GM18868 (cell line): Measurements from ENCODE around the gene WDR46.

ENCODE experiments used
- ATAC-seq: cut with Tn5 transposase; IDR thresholded peaks from one replicate; pipeline ENCODE4 v1.9.1; 2021; ENCODE audit warnings: mild to moderate bottlenecking, moderate library complexity; ENCODE audit not compliant: unreplicated experiment

WDR46 gene

DNA sequence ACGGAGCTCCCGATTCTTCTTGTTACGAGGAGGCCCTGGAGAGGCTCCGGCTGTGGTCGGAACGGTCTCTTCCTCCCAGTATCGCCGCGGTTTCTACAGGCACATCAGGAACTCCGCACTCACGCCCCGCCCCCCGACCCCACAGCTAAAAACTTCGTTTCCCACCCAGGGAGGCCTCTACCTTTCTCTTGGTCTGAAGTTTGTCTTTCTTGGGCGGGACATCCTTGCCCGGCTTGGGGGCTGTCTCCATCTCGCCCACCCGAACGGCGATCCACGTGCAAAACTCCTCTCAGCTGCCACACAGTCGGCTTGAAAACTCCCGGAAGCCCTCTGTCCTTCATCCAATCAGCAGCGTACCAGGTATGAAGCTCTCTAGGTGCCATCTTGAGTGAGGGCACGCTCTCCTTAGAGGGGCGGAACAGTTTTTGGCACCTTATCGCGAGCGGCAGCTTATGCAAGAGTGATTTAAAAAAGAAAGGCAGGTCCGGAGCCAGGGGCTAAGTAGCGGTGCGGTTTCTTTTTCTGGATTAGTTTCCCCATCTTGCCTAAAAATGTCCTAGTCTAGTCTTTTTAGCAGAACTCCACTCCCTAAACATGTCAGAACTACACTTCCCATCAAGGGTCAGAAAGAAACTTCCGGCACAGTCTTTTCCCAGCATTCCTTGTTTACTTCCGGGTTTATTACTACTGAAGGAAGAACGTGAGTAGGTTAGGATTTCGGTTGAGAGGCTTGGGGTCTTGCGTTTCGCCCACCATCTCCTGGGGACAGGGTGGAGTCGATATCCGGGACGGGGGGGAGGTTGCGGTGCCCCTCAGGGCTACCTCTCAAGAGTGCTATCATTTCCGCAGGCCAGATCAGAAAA, at the start of gene WDR46, which contains the start of gene PFDN6:
WDR46 (minus strand) TSS at position 319 of the 863 bp plus-strand sequence; CDS start at position 250, 69 bp downstream.
PFDN6 (plus strand) TSS at position 681 of the 863 bp plus-strand sequence. CDS start 256 bp downstream, outside the sequence.
- peak; percentile 84 for ATAC-seq

DNA sequence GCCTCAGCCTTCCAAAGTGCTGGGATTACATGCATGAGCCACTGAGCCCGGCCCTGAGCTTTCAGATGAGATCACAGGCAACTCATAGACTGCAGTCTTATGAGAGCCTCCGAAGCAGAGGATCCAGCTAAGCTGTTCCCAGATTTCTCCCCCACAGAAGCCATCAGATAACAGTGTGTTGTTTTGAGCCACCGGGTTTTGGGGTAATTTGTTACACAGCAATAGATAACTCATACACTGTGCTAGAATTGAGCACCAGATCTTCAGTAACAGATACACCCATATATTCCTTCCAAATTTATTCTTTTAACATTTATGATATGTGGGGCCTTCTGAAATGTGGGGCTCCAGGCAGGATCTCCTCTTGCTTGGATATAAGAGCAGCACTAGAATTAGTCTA, 47.5 kb upstream of the WDR46 start:
- no peak for ATAC-seq

DNA sequence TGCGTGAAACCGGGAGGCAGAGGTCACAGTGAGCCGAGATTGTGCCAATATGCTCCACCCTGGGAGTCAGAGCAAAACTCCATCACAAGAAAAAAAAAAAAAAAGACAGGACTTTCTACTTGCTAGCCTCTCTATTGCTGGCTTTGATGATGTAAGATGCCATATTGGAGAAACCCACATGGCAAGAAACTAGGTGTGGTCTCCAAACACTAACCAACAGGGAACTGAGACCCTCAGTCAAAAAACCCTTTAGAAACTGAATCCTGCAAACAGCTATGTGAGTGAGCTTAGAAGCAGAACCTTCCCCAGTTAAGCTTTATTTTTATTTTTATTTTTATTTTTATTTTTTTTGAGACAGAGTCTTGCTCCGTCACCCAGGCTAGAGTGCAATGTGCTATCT, 46.9 kb upstream of the WDR46 start:
- no peak for ATAC-seq

- ATAC-seq: no peak
Measured at GRCh38 chr6:33333666-33334065, 44.6 kb upstream of the WDR46 start.

GRCh38 chr6:33330736-33331135, 41.7 kb upstream of the WDR46 start:
- no peak for ATAC-seq

DNA sequence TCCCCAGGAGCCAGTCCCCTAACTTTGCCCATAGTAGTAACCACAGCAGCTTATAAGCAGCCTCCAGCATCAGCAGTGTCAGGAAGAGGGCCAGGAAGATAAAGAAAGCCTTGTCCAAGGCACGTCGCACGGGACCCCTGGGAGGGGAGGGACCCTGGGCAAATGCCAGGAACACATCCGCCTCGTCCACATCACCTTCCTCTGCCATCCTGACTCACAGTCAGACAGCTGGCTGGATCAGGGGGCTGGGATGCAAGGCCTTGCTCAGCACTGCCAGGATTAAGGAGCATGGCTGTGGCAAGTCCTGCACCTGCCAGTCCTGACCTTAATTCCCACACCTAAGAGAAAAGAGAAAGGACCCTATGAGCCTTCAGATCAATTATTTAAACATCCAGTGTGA, 40.0 kb upstream of the WDR46 start:
- ATAC-seq: no peak

DNA sequence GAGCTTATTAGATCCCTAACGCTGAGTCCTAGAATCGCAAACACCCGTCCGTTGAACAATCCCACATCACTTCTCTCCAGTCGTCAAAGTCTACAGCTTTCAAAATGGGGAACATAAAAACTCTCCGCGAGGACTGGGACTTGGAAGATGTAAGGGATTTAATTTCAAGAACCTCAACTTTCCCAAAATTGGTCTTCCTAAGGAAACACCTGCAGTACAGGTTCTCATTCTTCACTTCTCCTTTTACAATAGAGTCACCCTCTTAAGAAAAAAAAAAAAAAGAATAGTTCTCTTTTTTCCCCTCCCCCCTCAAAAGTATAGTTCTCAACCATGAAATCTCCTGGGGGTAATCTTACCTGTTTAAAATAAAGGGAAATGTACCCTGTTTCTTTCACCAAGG, 35.1 kb upstream of the WDR46 start:
- no peak for ATAC-seq

DNA sequence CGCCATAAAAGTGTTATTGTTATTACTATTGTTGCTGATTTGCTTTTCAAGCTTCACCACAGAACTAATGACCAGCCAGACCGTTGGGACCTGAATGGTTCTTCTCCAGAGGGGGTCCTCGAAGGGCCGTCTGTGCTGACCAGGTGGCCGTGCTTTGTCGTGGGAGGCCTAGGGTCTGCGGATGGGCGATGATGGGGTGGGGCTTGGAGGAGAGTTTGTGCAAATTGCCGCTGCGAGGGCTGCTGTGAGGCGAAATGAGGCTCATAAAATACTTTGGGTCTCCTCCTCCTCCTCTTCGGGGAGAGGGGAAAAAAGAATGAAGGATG, 34.5 kb upstream of the WDR46 start:
- peak; percentile 4 for ATAC-seq

DNA sequence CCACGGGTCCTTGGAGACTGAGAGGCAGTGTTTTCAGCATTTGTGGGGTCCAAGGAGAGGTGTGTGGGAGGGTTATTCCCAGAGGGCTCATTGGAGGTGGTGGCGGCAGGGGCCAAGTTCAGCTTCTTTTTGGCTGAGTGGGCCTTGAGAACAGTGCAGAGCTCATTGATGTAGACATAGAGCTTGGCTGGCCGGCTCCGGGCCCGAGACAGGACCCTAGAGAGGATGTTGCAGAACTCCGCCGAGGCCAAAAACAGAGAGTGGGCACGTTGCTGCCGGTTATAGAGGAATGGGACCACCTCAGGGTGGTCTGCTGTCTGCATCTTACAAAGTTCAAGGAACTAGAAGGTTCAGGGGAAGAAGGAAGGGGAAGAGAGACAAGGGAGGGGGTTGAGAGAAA, 32.2 kb upstream of the WDR46 start:
- ATAC-seq: no peak

- no peak for ATAC-seq
Measured at GRCh38 chr6:33320315-33321181, 31.5 kb upstream of the WDR46 start.

DNA sequence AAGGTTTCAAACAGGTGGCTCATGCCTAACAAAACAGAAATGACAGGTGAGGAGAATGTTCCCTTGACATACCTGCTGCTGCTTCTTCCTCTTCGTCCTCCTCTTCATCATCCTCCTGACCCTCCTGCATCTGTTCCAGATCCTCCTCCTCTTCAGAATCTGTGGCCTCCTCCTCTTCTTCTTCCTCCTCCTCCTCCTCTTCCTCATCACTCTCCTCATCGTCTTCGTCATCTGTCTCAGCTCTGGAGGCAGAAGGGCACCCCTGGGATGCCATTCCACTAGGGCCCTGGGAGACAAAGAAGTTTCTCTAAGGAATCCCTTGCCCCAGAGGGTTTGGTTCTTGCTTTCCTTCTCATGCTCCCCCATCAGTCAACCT, 30.9 kb upstream of the WDR46 start:
- no peak for ATAC-seq

GRCh38 chr6:33318426-33319073, 29.5 kb upstream of the WDR46 start:
- no peak for ATAC-seq

- peak; percentile 48 for ATAC-seq
Measured at GRCh38 chr6:33317669-33318425, 28.8 kb upstream of the WDR46 start, which contains the start of gene ZBTB22. ZBTB22 (minus strand) TSS chr6:33317744; CDS start chr6:33316916, 828 bp downstream.

- no peak for ATAC-seq
Measured at GRCh38 chr6:33317419-33317668, 28.3 kb upstream of the WDR46 start.

DNA sequence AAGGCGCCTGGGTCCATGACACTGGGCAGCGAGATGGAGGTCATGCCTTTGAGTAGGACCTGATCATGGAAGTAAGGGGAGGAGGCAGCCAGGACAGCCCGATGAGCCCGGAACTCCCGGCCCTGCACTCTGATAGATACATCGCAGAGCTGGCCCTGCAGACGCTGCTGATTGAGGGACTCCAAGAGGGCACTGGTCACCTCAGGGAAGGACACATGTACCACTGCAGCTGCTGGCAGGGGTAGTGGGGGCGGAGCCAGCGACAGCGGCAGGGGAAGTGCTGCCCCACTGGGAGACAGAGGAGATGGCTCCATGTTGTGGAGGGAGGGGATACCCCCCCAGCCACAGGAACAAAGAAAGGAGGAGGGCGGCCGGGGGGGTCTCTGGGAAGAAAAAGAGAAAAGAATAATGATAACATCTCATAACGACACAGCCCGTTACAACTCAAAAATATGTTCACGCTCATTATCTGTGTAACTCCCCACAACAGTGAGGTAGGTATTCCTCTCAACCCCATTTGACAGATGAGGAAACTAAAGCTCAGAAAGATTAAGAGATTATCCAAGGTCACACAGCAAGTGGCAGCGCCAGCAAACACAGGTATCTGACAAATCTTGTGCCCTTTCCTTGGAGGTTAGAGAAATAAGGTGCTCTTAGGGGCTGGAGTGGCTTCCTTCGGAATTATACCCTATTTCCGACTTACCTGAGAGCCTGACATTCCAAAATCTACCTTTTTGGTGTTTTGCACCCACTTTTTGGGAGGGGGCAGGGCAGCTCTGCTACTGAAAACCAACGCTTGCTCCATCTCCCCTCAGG, 27.8 kb upstream of the WDR46 start:
- ATAC-seq: no peak

DNA sequence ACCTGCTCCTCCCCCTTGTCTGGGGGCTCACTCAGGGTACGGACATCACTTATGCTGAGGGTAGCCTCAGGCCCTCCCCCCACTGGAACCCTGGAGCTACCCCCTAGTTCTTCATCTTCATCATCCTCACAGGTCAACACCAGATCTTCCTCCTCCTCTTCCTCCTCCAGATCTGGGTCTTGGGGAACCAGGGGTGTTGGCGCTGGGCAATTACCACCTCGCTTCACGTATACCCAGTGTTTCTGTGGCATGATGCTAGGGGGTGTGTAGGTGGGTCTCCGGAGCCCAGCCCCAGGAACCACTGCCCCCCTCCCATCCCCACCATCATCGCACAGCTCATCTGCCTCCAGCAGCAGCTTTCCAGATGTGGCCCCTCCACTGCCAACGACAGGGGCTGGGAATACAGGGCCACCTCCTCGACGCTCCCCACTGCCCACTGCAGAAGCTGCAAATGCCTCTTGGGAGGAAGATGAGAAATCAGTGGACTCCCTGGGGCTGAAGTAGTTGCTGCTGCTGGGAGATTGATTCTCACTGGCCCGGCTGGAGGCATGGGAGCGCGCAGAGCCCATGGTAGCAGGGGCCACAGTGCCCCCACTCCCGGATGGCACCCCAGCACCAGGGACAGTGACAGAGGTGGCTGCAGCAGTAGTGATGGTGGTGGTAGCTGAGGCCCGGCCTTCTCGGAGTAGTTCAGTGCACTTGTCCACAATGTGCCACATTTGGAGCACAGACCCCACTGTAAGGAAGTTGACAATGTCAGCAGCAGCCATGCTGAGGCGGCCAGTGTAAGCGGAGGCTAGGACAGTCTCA, 27.0 kb upstream of the WDR46 start:
- ATAC-seq: no peak

DNA sequence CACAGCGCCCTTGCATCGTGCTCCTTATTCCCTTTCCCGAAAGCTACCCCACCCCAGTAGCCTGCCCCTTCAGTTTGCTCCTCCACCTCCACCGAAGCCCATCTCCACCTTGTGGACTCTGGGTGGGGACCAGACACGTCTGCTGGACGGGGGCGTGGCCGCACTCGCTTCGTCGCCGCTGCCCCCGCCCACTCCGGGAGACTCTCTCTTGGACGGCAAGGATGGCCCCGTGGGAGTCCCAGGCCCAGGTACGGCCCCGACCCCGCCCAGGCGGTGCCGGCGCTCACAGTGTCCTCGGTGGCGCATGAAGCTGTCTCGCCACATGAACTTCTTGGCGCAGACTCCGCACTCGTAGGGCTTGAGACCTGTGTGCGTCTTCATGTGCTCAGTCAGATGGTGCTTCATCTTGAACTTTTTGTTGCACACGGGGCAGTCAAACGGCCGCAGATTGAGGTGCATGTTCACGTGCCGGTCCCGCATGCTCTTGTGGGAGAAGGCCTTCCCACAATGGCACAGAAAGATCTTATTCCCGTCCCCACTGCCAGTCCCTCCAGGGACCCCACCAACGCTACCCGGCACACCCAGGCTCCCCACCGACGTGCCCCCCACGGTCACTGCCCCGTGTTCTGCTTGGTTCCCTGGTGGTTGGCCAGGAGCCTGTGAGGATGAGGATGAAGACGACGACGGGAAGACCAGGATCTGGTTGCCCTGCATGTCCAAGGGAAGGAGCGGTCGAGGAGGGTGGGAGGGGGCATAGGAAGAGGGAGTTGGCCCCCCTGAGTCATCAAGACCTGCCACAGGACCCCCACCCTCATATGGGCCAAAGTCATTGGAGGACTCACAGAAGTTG, 26.1 kb upstream of the WDR46 start:
- no peak for ATAC-seq

- ATAC-seq: no peak
Measured at GRCh38 chr6:33314515-33314942, 25.5 kb upstream of the WDR46 start.
